Right atrium auricular region (tissue), 2 donors: ENCODE data around the gene COL24A1. TPM values are rescaled to one million over a fixed set of nuclear protein-coding genes. Genes with fewer than 3 reads are reported as not detected.
A peak's percentile ranks its signal among the peaks of the same experiment; 100 is the strongest.

Experiments
- DNase-seq: peaks from one replicate; pipeline ENCODE4 v3.0.0-alpha.2; 2019; ENCODE audit warnings: low spot score
- H3K27ac ChIP-seq, 2 donors: fragments of 200-600 bp; sonication (generic); 1 replicate in 1 of 2; 2 replicates in 1 of 2; pipeline ENCODE4 v1.5.1; 2016 to 2019
- H3K27me3 ChIP-seq, 2 donors: fragments of 200-600 bp; sonication (generic); one replicate each; pipeline versions ENCODE4 v1.5.1 to v1.6.0; 2017 to 2019
- H3K36me3 ChIP-seq: fragments of 200-600 bp; sonication (generic); one replicate; pipeline ENCODE4 v1.5.1; 2016
- H3K4me1 ChIP-seq, 2 donors: fragments of 200-600 bp; sonication (generic); one replicate each; pipeline versions ENCODE4 v1.5.1 to v1.6.0; 2017 to 2019
- H3K4me3 ChIP-seq, 2 donors: fragments of 200-600 bp; sonication (generic); 1 replicate in 1 of 2; 2 replicates in 1 of 2; pipeline ENCODE4 v1.5.1; 2017 to 2019; ENCODE audit warnings: mild to moderate bottlenecking in 1 of 2, moderate library complexity in 1 of 2
- H3K9me3 ChIP-seq, 2 donors: fragments of 200-600 bp; sonication (generic); one replicate each; pipeline ENCODE4 v1.5.1; 2019
- CTCF ChIP-seq, 2 donors: fragments of 200-600 bp; sonication (generic); IDR thresholded peaks; one replicate each; pipeline ENCODE4 v1.5.1; 2019; ENCODE audit warnings: antibody characterized with exemption in 2 of 2
- total RNA-seq, 2 donors: library from RNA; depleted of rRNA; stranded (reverse); fragments of >200 nt; gene quantifications; one replicate each; pipeline ENCODE4 v1.1.0, GENCODE V29; 2016

COL24A1 gene
- total RNA-seq, 2 donors from 2014 or later = 0.67 to 1.0 TPM

GRCh38 chr1:85708829-85709227 is 447.7 kb downstream of the COL24A1 start:
- Histone ChIP-seq H3K27ac (peak overlapping the region; percentile 84 to 87), H3K4me1 (peaks cover 0 to 14% of the 10 kb centered on the region in 2 donors), H3K4me3 (peak overlapping the region; percentile 76 to 84), H3K36me3 (peaks cover 18% of the 10 kb centered on the region), H3K9me3 (no peaks in the 10 kb centered on the region), H3K27me3 (no peaks in the 10 kb centered on the region)
- DNase-seq = no peak
- TF ChIP-seq CTCF (IDR thresholded peaks at IDR 0.05) = no peak

GRCh38 chr1:85707990-85708828 is 448.4 kb downstream of the COL24A1 start, which contains the start of gene ZNHIT6:
Gene ZNHIT6 (minus strand): TSS chr1:85708433. CDS start chr1:85708284, 149 bp downstream.
- H3K27me3 ChIP-seq = no peaks in the 10 kb centered on the region
- no peaks in the 10 kb centered on the region for H3K9me3 ChIP-seq
- peaks cover 0 to 14% of the 10 kb centered on the region in 2 donors for H3K4me1 ChIP-seq
- H3K36me3 ChIP-seq = peaks cover 18% of the 10 kb centered on the region
- H3K27ac ChIP-seq = peak within 1 kb of the TSS; percentile 84 to 87
- peak in 1 of 2 donors; percentile 47 for TF ChIP-seq CTCF (IDR thresholded peaks at IDR 0.05)
- DNase-seq = peak; percentile 91
- H3K4me3 ChIP-seq = peak within 1 kb of the TSS; percentile 76 to 84

GRCh38 chr1:85707267-85707989 is 449.1 kb downstream of the COL24A1 start:
- DNase-seq = no peak
- peaks cover 18% of the 10 kb centered on the region for H3K36me3 ChIP-seq
- peak overlapping the region; percentile 84 to 87 for H3K27ac ChIP-seq
- peak overlapping the region; percentile 76 to 84 for H3K4me3 ChIP-seq
- H3K27me3 ChIP-seq = no peaks in the 10 kb centered on the region
- TF ChIP-seq CTCF (IDR thresholded peaks at IDR 0.05) = no peak
- H3K9me3 ChIP-seq = no peaks in the 10 kb centered on the region
- peaks cover 0 to 14% of the 10 kb centered on the region in 2 donors for H3K4me1 ChIP-seq

- H3K36me3 ChIP-seq = peaks cover 26% of the 10 kb centered on the region
- H3K9me3 ChIP-seq = no peaks in the 10 kb centered on the region
- no peak for DNase-seq
- no peak overlapping the region for H3K4me3 ChIP-seq
- no peak overlapping the region for H3K27ac ChIP-seq
- peaks cover 0 to 14% of the 10 kb centered on the region in 2 donors for H3K4me1 ChIP-seq
- no peaks in the 10 kb centered on the region for H3K27me3 ChIP-seq
- TF ChIP-seq CTCF (IDR thresholded peaks at IDR 0.05) = no peak
Observed at GRCh38 chr1:85705940-85706339, 450.6 kb downstream of the COL24A1 start.

- no peaks in the 10 kb centered on the region for H3K4me1 ChIP-seq
- no peaks in the 10 kb centered on the region for H3K9me3 ChIP-seq
- H3K27me3 ChIP-seq = no peaks in the 10 kb centered on the region
- TF ChIP-seq CTCF (IDR thresholded peaks at IDR 0.05) = no peak
- no peak overlapping the region for H3K4me3 ChIP-seq
- peaks cover 31% of the 10 kb centered on the region for H3K36me3 ChIP-seq
- no peak overlapping the region for H3K27ac ChIP-seq
- no peak for DNase-seq
Observed at GRCh38 chr1:85700422-85700821, 456.1 kb downstream of the COL24A1 start.
